ENCODE results near the gene MAGEB17. TPM values are rescaled to one million over a fixed set of nuclear protein-coding genes. Genes with fewer than 3 reads are reported as not detected.

Gene MAGEB17
- total RNA-seq, 2 experiments from 2014 or later, result not detected

- DNase-seq (no peak), ATAC-seq (no peak)
- TF ChIP-seq CTCF (IDR thresholded peaks at IDR 0.05), result no peak
- POLR2A ChIA-PET, result no interaction called here
- intact Hi-C loops (cut with micrococcal nuclease), result no loop called here
- H3K27ac Mint-ChIP-seq, result no peak overlapping the region
- no peaks in the 10 kb centered on the region for H3K9me3 Mint-ChIP-seq
- no peaks in the 10 kb centered on the region for H3K4me1 Mint-ChIP-seq (ENCODE audit: low read depth)
- H3K4me3 Mint-ChIP-seq, result no peak overlapping the region
- peaks cover 6% of the 10 kb centered on the region for H3K27me3 Mint-ChIP-seq
- CTCF ChIA-PET, result no interaction called here
- H3K36me3 Mint-ChIP-seq (ENCODE audit: low read depth), result no peaks in the 10 kb centered on the region
These were observed 29.5 kb downstream of the MAGEB17 start for GRCh38 chrX:16196829-16197228.

DNA sequence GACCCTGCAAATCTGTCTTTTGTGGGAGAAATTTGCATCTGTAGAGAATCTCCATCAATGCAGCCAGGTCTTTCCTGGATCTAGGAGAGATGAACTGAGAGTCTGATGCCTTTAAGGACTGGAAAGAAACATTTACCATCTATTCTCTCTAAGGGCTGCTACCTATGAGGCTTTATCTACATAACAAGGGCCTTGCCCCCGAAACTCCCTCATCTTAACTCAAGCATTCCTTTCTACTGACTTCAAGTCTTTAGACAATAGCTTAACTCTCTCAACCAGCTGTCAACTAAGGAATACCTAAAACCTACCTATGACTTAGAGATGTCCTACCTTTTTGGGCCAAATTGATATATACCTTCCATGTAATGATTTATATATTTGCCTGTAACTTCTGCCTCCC, 32.1 kb downstream of the MAGEB17 start:
- CTCF ChIA-PET, result no interaction called here
- Mint-ChIP-seq H3K9me3 (no peaks in the 10 kb centered on the region), H3K27me3 (peaks cover 6% of the 10 kb centered on the region), H3K4me1 (ENCODE audit: low read depth) (no peaks in the 10 kb centered on the region), H3K36me3 (ENCODE audit: low read depth) (no peaks in the 10 kb centered on the region), H3K27ac (no peak overlapping the region), H3K4me3 (no peak overlapping the region)
- ATAC-seq (no peak), DNase-seq (no peak)
- intact Hi-C loops (cut with micrococcal nuclease), result no loop called here
- TF ChIP-seq CTCF (IDR thresholded peaks at IDR 0.05), result no peak
- POLR2A ChIA-PET, result no interaction called here

- no peaks in the 10 kb centered on the region for H3K36me3 Mint-ChIP-seq (ENCODE audit: low read depth)
- peaks cover 3% of the 10 kb centered on the region for H3K27me3 Mint-ChIP-seq
- ChIA-PET POLR2A (interaction anchor here (0.6 kb wide), 1 partner anchor 412 kb away, joined by 3 read pairs; no protein-coding TSS in a partner anchor), CTCF (interaction anchor here (0.5 kb wide), 1 partner anchor 1222 kb away, joined by 3 read pairs; no protein-coding TSS in a partner anchor)
- intact Hi-C loops (cut with micrococcal nuclease), result no loop called here
- DNase-seq (no peak), ATAC-seq (no peak)
- no peaks in the 10 kb centered on the region for H3K9me3 Mint-ChIP-seq
- no peaks in the 10 kb centered on the region for H3K4me1 Mint-ChIP-seq (ENCODE audit: low read depth)
- no peak for TF ChIP-seq CTCF (IDR thresholded peaks at IDR 0.05)
- no peak overlapping the region for H3K27ac Mint-ChIP-seq
- no peak overlapping the region for H3K4me3 Mint-ChIP-seq
These were observed 35.7 kb downstream of the MAGEB17 start for GRCh38 chrX:16202943-16203342.

DNA sequence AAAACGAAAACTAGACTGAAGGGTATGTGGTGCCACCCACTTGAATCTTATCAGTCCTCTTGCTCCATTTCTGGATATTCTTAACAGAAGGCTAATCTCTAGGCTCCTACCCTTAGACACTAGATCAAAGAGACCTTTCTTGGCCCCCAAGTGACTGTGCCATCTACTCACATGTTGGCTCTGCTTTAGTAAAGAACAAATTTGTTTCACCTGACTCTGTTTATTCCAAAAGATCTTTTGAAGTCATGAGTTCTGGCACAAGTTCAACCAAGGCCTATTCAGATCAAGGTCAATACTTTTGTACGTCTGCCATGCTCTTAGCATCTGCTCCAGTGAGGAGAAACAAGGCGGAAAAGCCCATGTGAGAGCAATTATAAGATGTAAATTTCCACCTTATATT, 37.3 kb downstream of the MAGEB17 start:
- Mint-ChIP-seq H3K27me3 (peaks cover 3% of the 10 kb centered on the region), H3K9me3 (no peaks in the 10 kb centered on the region), H3K4me3 (no peak overlapping the region), H3K4me1 (ENCODE audit: low read depth) (no peaks in the 10 kb centered on the region), H3K36me3 (ENCODE audit: low read depth) (no peaks in the 10 kb centered on the region), H3K27ac (no peak overlapping the region)
- ATAC-seq (no peak), DNase-seq (no peak)
- ChIA-PET CTCF (no interaction called here), POLR2A (no interaction called here)
- no peak for TF ChIP-seq CTCF (IDR thresholded peaks at IDR 0.05)
- intact Hi-C loops (cut with micrococcal nuclease), result no loop called here

GRCh38 chrX:16205840-16206239, 38.6 kb downstream of the MAGEB17 start:
- no peaks in the 10 kb centered on the region for H3K4me1 Mint-ChIP-seq (ENCODE audit: low read depth)
- H3K9me3 Mint-ChIP-seq, result no peaks in the 10 kb centered on the region
- peaks cover 3% of the 10 kb centered on the region for H3K27me3 Mint-ChIP-seq
- no peak overlapping the region for H3K27ac Mint-ChIP-seq
- H3K4me3 Mint-ChIP-seq, result no peak overlapping the region
- CTCF ChIA-PET, result no interaction called here
- ATAC-seq (no peak), DNase-seq (no peak)
- H3K36me3 Mint-ChIP-seq (ENCODE audit: low read depth), result no peaks in the 10 kb centered on the region
- intact Hi-C loops (cut with micrococcal nuclease), result no loop called here
- POLR2A ChIA-PET, result no interaction called here
- TF ChIP-seq CTCF (IDR thresholded peaks at IDR 0.05), result no peak

All from activated CD8-positive, alpha-beta T cell treated with anti-CD3 and anti-CD28 coated beads for 36 hours (primary cell).